Gastrocnemius medialis (tissue), 4 donors: ENCODE measurements around the gene MEGF8. TPM values are rescaled to one million over a fixed set of nuclear protein-coding genes. Genes with fewer than 3 reads are reported as not detected.

ENCODE experiments used
- ATAC-seq, 2 donors: fragments of 150-250 bp; one replicate each; pipeline ENCODE4 v1.9.1; 2016
- DNase-seq, 2 donors: peaks; one replicate each; pipeline ENCODE4 v3.0.0-alpha.2; 2019
- H3K27ac ChIP-seq, 4 donors: fragments of 200-600 bp; sonication (generic); 1 replicate in 1 of 4; 2 replicates in 3 of 4; pipeline ENCODE4 v1.5.1; 2016 to 2018; ENCODE audit warnings: mild to moderate bottlenecking in 2 of 4, moderate library complexity in 1 of 4
- H3K27me3 ChIP-seq, 3 donors: fragments of 200-600 bp; sonication (generic) in 2 of 3; 1 replicate in 1 of 3; 2 replicates in 2 of 3; pipeline versions ENCODE4 v1.5.1 to v1.6.0; 2016 to 2019; ENCODE audit warnings: mild to moderate bottlenecking in 1 of 3, moderate library complexity in 1 of 3
- H3K36me3 ChIP-seq, 2 donors: fragments of 200-600 bp; sonication (generic) in 1 of 2; one replicate each; pipeline ENCODE4 v1.5.1; 2017 to 2018
- H3K4me1 ChIP-seq, 2 donors: fragments of 200-600 bp; sonication (generic) in 1 of 2; one replicate each; pipeline ENCODE4 v1.5.1; 2016 to 2017; ENCODE audit warnings: mild to moderate bottlenecking in 2 of 2
- H3K4me3 ChIP-seq, 4 donors: fragments of 200-600 bp; sonication (generic) in 3 of 4; 1 replicate in 1 of 4; 2 replicates in 3 of 4; pipeline ENCODE4 v1.5.1; 2016 to 2019; ENCODE audit warnings: mild to moderate bottlenecking in 2 of 4
- H3K9me3 ChIP-seq, 3 donors: fragments of 200-600 bp; sonication (generic) in 2 of 3; 1 replicate in 1 of 3; 2 replicates in 2 of 3; pipeline ENCODE4 v1.5.1; 2016 to 2019
- CTCF ChIP-seq, 5 experiments: fragments of 450-650 bp in 3 of 5; fragments of 200-600 bp in 2 of 5; sonication (generic) in 2 of 5; IDR thresholded peaks in 4 of 5; conservative IDR thresholded peaks in 1 of 5; 1 replicate in 4 of 5; 2 replicates in 1 of 5; pipeline ENCODE4 v1.5.1; 2016 to 2019; ENCODE audit warnings: antibody characterized with exemption in 5 of 5, mild to moderate bottlenecking in 3 of 5, moderate library complexity in 3 of 5
- POLR2A ChIP-seq, 2 donors: fragments of 450-650 bp; IDR thresholded peaks; one replicate each; pipeline ENCODE4 v1.6.1; 2017; ENCODE audit warnings: antibody characterized with exemption in 2 of 2, mild to moderate bottlenecking in 2 of 2, moderate library complexity in 2 of 2
- in situ Hi-C, 4 donors: fragments of 200-750 bp; cut with MboI; loops; one replicate each; pipeline versions ENCODE4 v1.15.0 to v1.8.0; 2017; ENCODE audit warnings: low sequenced_read_pairs in 4 of 4
- intact Hi-C: fragments of 100-400 bp; cut with DNase I; formaldehyde crosslinking; loops from one replicate; pipeline ENCODE4 v1.15.1; 2023; ENCODE audit warnings: low total_unique reads
- total RNA-seq, 4 donors: library from RNA; depleted of rRNA; stranded (reverse); fragments of >200 nt; gene quantifications; one replicate each; pipeline versions ENCODE4 v1.1.0 to v1.2.3, GENCODE V29; 2016

MEGF8 gene
- total RNA-seq, 4 donors from 2014 or later = 7.3 to 12.3 (median 10.3) TPM

- no peaks in the 10 kb centered on the region for H3K9me3 ChIP-seq
- TF ChIP-seq POLR2A (IDR thresholded peaks at IDR 0.05) (no peak), CTCF (IDR thresholded peaks at IDR 0.05 in 4 of 5, conservative IDR thresholded peaks at IDR 0.05 in 1 of 5) (no peak)
- H3K4me3 ChIP-seq = no peak overlapping the region
- no peaks in the 10 kb centered on the region for H3K4me1 ChIP-seq
- DNase-seq (no peak), ATAC-seq (no peak)
- H3K27ac ChIP-seq = no peak overlapping the region
- no peaks in the 10 kb centered on the region for H3K36me3 ChIP-seq
- H3K27me3 ChIP-seq = peaks cover 0 to 7% (median 3%) of the 10 kb centered on the region in 3 donors
- in situ Hi-C loops = no loop called here
- intact Hi-C loops = no loop called here
Measured at GRCh38 chr19:42378225-42379215, 53.1 kb downstream of the MEGF8 start.

- ATAC-seq (no peak), DNase-seq (no peak)
- in situ Hi-C loops (no loop called here), intact Hi-C loops (no loop called here)
- Histone ChIP-seq H3K36me3 (no peaks in the 10 kb centered on the region), H3K4me1 (no peaks in the 10 kb centered on the region), H3K9me3 (no peaks in the 10 kb centered on the region), H3K27me3 (peaks cover 3 to 10% (median 4%) of the 10 kb centered on the region in 3 donors), H3K27ac (no peak overlapping the region), H3K4me3 (no peak overlapping the region)
- no peak for TF ChIP-seq CTCF (IDR thresholded peaks at IDR 0.05 in 4 of 5, conservative IDR thresholded peaks at IDR 0.05 in 1 of 5)
Measured at GRCh38 chr19:42380155-42380554, 54.7 kb downstream of the MEGF8 start.

- TF ChIP-seq CTCF (IDR thresholded peaks at IDR 0.05 in 4 of 5, conservative IDR thresholded peaks at IDR 0.05 in 1 of 5) (peak in 3 of 5 experiments; percentile 36 to 50 (median 47)), POLR2A (IDR thresholded peaks at IDR 0.05) (no peak)
- Histone ChIP-seq H3K27me3 (peaks cover 10 to 38% (median 33%) of the 10 kb centered on the region in 3 donors), H3K27ac (peak overlapping the region in 2 of 4 donors; percentile 27 to 39), H3K4me3 (peak overlapping the region; percentile 43 to 57 (median 46)), H3K9me3 (no peaks in the 10 kb centered on the region), H3K36me3 (no peaks in the 10 kb centered on the region), H3K4me1 (peaks cover 0 to 7% of the 10 kb centered on the region in 2 donors)
- DNase-seq (no peak), ATAC-seq (peak; percentile 41 to 62)
- intact Hi-C loops (loop anchor here (5.0 kb wide), 1 partner anchor 45 kb away; no protein-coding TSS in a partner anchor), in situ Hi-C loops (no loop called here)
Measured at GRCh38 chr19:42386974-42387707, 61.7 kb downstream of the MEGF8 start.

GRCh38 chr19:42388851-42389489, 63.5 kb downstream of the MEGF8 start:
- no peaks in the 10 kb centered on the region for H3K36me3 ChIP-seq
- H3K27ac ChIP-seq = no peak overlapping the region
- no peaks in the 10 kb centered on the region for H3K9me3 ChIP-seq
- in situ Hi-C loops (no loop called here), intact Hi-C loops (loop anchor here (5.0 kb wide), 1 partner anchor 43 kb away; no protein-coding TSS in a partner anchor)
- ATAC-seq = no peak
- TF ChIP-seq POLR2A (IDR thresholded peaks at IDR 0.05) (no peak), CTCF (IDR thresholded peaks at IDR 0.05 in 4 of 5, conservative IDR thresholded peaks at IDR 0.05 in 1 of 5) (no peak)
- DNase-seq = no peak
- H3K4me1 ChIP-seq = peaks cover 0 to 7% of the 10 kb centered on the region in 2 donors
- H3K4me3 ChIP-seq = no peak overlapping the region
- H3K27me3 ChIP-seq = peaks cover 10 to 35% (median 30%) of the 10 kb centered on the region in 3 donors
